Measurements from ENCODE around the gene DPEP2. TPM values are rescaled to one million over a fixed set of nuclear protein-coding genes. Genes with fewer than 3 reads are reported as not detected.
"Not testable (repeated sequence)": the region's sequence is repeated elsewhere in the genome, so short reads cannot be mapped to it uniquely, and the experiment has no call there.

DPEP2 gene
- total RNA-seq, 2 donors from 2014 or later = 0.82 to 2.5 TPM

DNA sequence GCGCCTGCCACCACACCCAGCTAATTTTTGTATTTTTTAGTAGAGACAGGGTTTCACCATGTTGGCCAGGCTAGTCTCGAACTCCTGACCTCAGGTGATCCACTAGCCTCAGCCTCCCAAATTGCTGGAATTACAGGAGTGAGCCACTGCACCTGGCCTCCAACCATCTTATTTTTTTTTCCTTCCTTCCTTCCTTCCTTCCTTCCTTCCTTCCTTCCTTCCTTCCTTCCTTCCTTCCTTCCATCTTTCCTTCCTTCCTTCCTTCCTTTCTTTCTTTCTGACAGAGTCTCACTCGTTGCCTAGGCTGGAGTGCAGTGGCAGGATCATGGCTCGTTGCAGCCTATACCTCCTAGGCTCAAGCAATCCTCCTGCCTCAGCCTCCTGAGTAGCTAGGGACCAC is 10.6 kb upstream of the DPEP2 start:
- DNase-seq; ATAC-seq; intact Hi-C loops (cut with DNase I, micrococcal nuclease): not testable (repeated sequence)

DNA sequence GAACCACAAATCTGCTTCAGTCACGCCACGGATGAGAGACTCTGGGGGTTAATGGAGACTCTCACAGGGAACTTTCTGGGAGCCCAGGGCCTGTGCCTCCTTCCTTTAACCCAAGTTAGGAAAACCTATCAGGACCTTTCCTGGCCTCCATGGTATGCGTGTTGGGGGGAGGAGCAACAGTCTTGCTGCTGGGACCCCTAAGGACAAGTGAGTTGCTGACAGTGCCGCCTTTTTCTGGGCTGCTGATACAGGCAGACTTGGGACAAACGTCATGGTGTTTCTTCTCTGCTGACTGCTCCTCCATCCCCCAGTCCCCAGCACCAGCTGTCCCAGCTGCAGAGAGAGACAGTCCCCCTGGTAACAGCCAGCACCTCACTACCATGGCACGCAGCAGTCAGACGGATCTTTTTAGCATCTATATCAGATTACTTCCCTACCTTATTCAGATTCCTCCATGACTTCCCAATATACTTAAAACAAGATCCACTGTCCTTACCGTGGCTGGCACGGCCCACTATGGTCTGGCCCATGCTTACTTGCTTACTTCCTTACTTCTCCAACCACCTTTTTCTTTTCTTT is 10.0 kb upstream of the DPEP2 start:
- intact Hi-C loops (cut with DNase I, micrococcal nuclease) = no loop called here
- ATAC-seq (no peak), DNase-seq (no peak)

DNA sequence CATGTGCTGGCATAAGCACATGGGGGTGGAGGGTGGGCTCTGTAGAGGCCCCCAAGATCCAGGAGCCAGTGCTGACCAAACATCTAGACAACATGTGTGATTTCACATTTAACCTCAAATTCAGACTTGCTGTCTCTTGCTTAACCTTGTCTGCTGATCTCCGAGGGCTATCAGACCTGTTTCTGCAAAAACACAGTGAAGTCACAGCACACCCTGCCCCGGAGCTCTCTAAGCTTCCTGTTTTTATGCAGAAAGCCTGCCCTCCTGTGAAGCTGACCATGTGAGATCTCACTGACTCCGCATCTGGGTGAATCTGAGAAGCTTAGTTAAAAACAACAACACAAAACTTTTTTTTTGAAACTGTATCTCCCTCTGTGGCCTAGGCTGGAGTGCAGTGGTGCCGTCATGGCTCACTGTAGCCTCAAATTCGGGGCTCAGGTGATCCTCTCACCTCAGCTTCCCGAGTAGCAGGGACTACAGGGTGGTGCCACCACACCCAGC is 6.6 kb upstream of the DPEP2 start:
- DNase-seq (peak in 1 of 2 donors; percentile 46), ATAC-seq (peak; percentile 33)
- intact Hi-C loops (cut with DNase I, micrococcal nuclease) = no loop called here

DNA sequence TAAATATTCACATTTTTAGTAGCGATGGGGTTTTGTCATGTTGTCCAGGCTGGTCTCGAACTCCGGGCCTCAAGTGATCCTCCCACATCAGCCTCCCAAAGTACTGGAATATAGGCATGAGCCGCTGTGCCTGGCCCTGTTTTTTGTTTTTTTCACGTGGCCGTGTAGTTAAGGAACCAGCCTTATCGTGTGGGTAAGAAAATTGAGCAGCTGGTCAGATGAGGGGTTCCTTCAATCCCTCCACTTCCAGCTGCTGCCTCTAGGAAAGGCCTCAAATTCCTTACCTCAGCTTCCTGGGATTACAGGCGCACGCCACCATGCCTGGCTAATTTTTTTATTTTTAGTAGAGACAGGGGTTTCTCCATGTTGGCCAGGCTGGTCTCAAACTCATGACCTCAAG is 5.9 kb upstream of the DPEP2 start:
- no peak for DNase-seq
- ATAC-seq = no peak
- intact Hi-C loops (cut with DNase I, micrococcal nuclease) = no loop called here

DNA sequence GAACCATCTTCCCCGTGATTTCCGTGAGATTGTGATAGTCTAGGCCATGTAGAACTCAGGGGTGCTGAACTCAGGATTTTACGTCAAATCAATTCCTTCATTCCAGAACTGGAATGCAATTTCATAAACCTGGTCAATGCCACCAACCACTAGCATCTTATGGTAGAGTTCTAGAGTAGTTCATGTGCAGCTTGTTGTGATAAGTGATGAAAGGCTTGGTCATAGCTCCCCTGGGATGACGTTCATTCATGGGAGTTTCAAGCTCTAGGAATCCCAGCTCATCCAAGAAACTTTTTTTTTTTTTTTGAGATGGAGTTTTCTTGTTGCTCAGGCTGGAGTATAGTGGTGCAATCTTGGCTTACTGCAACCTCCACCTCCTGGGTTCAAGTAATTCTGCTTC is 3.7 kb upstream of the DPEP2 start:
- DNase-seq (no peak), ATAC-seq (no peak)
- intact Hi-C loops (cut with DNase I, micrococcal nuclease) = no loop called here

DNA sequence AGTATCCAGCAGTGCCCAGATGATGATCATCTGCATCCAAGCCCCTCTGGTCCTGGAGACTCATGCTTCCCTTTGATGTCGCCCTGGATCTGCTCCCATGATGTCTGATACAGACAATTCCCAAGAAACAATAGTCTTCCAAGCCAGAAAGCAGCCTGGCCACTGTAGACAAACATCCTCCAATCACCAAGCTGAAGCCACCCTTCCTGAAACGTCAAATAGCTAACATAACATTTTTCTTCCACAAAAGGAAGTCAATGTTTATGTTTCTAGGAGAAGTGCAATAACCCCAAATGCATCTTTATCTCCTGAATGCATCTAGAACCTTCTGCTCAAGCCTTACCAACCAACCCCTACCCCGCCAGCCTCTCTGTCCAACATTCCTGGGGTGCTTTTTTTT is 1.2 kb upstream of the DPEP2 start:
- DNase-seq (no peak), ATAC-seq (no peak)

DNA sequence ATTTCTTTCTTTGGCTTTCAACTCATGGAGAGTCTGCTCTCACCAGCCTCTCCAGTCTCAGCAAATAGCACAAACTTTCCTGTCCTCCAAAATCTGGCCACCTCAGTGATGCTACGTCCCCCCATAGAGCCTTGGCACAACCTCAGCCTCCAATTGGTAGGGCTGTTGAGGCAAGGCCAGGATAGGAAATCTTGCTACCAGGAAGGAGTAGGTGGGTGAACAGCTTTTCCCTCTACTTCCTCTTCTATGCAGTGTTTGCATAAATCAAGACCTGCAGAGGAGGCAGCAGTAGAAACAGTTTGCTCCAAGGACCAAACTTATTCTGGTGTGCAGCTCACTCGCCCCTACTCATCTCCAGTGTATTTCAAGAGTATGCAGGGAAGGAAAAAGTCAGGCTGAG is 701 bp upstream of the DPEP2 start:
- intact Hi-C loops (cut with DNase I, micrococcal nuclease) = no loop called here
- ATAC-seq = no peak
- no peak for DNase-seq

More for the DNA sequence above, 1.2 kb upstream of the DPEP2 start:
- intact Hi-C loops (cut with DNase I, micrococcal nuclease) = no loop called here

DNA sequence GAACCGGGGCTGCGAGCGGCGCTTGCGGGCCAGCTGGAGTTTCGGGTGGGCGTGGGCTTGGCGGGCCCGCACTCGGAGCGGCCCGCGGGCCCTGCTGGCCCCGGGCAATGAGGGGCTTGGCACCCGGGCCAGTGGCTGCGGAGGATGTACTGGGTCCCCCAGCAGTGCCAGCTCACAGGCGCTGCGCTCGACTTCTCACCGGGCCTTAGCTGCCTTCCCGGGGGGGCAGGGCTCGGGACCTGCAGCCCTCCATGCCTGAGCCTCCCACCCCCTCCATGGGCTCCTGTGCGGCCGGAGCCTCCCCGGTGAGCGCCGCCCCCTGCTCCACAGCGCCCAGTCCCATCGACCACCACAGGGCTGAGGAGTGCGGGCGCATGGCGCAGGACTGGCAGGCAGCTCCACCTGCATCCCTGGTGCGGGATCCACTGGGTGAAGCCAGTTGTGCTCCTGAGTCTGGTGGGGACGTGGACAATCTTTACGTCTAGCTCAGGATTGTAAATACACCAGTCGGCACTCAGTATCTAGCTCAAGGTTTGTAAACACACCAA is 979 bp downstream of the DPEP2 start:
- intact Hi-C loops (cut with DNase I, micrococcal nuclease); DNase-seq; ATAC-seq: not testable (repeated sequence)

DNA sequence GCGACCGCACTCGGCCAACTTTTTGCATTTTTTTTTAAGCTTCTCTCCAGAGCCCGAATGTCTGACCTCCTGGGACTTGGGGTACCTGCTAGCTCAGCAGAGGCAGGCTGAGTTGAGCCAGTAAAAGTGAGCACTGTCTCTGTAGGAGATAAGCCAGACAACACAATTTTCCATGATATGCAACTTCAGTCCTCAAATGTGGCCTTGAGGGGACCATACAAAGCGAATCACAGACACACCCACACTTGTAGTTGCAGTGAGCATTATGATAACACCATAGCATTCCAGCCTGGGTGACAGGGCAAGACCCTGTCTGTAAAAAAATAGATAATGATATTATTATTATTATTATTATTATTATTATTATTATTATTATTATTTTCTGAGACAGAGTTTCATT is 2.6 kb downstream of the DPEP2 start:
- no peak for DNase-seq
- no peak for ATAC-seq
- intact Hi-C loops (cut with DNase I, micrococcal nuclease) = no loop called here

DNA sequence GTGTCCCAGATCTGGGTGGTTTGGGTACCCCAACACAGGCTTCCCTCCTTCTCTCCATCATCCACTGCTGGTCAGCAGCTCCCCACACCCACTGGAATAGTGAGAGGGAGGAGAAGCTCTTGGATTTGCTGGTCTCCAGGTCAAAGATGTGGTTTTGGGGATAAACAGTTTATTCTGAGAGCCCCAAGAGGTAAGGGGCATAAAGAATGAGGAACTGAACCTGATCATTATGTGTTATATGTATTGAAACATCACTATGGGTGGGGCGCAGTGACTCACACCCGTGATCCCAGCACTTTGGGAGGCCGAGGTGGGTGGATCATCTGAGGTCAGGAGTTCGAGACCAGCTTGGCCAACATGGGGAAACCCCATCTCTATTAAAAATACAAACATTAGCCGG is 3.9 kb downstream of the DPEP2 start:
- DNase-seq = no peak
- no peak for ATAC-seq
- intact Hi-C loops (cut with DNase I, micrococcal nuclease) = no loop called here

DNA sequence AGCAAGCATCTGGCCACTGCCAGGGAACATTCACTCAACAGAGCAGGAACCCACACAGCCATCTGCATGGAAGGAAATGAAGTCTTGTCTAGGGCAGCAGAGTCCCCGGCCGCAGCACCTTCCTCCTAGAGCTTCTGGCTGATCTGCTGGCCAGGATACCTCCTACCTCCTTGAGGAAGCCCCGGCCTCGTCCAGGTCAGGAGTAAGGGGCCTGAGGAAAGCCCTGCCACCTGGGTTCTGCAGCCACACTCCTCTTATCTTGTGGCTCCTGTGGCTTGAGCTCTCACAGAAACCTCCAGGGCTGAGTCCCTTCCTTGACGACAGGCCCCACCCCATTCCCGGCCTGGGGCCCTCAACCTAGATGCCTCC is 5.3 kb downstream of the DPEP2 start:
- intact Hi-C loops (cut with DNase I, micrococcal nuclease); ATAC-seq; DNase-seq: not testable (repeated sequence)

DNA sequence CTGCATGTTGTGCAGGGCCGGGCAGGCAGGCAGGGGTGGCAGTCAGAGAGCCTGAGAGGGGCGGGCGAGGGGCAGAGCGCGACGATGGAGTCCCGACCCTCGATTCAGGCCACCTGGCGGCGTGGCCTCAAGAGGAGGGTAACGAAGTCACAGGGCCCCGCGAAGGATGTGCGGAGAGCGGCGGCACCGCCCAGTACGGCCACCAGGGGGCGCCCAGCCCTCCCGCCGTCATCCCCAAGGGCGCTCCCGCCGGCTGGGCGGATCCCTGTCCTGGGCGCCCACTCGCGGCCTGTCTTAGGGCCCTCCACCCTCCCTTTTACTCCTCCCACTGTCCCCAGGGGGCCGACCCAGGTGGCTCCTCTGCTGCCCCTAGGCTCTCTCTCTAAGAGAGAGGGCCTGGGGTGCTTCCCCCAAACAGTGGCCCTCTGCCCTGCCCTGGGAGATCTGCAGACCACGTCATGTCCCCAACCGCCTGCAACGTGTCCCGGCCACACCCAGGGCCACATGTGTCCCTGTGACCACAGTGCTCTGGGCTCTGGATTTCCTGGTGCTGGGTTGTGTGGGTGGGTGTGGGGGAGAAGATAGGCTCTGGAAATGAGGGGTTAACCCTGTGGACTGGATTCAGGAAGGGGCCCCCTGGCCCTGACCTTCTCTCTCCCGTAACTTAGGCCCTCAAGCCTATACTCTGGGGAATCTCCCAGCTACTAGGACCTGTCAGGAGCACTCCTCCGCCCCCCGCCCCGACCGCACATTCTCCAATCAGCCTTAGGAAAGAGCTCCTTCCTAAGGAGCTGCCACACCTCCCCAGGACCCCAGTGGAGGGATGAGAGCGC is 5.9 kb downstream of the DPEP2 start:
- intact Hi-C loops (cut with DNase I, micrococcal nuclease) = no loop called here
- DNase-seq = peak; percentile 81 to 86
- peak; percentile 92 for ATAC-seq

DNA sequence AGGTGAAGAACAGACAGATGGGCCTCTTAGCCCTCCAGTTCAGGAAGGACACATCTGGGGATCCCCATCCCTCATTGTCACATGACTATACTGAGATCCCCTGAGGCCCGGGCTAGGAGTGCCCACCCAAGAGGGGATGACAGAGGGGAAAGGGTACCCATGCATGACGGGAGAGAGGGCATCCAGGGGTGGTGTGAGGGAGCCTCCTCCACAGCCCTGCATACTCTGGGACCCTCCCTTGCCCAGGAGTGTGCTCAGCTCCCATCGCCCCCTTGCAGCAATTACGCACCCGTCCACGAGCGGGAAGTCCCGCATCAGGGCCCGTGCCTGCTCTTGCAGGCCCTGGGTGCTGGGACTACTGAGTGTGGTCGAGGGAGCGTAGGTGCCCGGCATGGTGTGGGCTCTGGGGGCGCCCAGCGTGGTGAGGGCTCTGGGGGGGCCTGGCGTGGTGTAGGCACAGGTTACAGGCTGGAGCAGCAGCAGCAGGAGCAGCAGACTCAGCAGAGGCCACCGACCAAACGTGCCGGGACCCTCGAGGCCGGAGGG is 6.5 kb downstream of the DPEP2 start:
- ATAC-seq = no peak

DNA sequence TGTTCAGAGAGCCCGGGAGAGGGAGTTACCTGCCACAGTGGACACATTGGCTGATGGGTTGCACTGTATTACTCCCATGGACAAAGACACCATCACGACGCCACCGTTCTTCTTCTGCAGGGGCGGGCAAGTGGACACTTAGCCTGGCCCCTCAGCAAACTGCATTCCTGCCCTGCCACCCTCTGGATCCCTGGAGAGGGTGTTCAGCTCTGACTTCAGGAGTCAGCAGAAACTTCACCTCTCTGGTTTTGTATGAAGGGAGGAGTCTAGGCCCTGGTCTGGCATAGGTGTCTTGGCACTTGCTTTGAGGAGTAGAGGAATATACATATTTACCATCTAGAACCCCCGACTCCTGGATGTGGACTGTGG is 9.3 kb downstream of the DPEP2 start:
- ATAC-seq (no peak), DNase-seq (no peak)
- intact Hi-C loops (cut with DNase I, micrococcal nuclease) = no loop called here

More for the DNA sequence above, 6.5 kb downstream of the DPEP2 start:
- intact Hi-C loops (cut with DNase I, micrococcal nuclease) = no loop called here
- DNase-seq = no peak

DNA sequence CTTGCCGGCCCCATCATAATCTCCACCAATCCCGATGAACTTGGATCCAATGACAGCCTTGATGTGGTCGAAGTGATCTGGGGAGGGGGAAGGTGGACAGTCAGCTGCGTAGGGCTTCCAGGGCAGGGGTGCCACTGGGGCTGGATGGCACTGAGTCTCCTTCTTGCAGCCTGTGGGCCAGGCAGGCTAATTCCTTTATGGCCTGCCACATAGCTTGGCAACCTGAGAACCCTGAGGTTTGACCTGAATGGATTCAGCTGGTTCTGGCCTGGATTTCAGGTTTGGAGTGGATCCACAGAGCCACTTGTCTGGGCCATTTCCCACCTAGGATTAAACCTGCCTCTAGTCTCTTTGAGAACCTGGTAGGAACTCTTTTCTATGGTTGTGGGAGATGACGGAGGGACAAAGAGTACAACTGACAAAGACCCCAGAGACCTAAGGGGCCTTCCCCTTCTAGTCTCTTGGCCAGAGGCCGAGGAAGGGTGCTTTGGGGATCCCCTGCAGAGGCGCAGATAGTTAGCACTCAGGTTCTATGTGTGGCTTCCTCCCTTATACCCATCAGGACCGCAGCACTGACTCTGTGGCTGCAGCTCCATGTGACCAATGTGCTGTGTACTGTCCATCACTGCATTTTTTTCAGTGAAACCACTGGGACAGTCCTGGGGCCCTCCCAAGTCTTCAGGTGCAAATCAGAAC is 9.8 kb downstream of the DPEP2 start:
- ATAC-seq (no peak), DNase-seq (no peak)
- intact Hi-C loops (cut with DNase I, micrococcal nuclease) = no loop called here

DNA sequence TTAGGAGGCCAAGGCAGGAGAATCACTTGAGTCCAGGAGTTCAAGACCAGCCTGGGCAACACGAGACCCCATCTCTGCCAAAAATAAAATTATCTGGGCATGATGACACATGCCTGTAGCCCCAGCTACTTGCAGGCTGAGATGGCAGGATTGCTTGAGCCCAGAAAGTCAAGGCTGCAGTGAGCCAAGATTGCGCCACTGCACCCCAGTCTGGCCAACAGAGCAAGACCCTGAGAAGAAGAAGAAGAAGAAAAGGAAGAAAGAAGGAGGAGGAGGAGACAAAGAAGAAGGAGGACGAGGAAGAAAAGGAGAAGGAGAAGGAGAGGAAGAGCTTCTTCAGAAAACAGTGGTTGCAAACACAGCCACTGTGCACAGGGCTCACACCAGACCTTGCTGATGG is 10.6 kb downstream of the DPEP2 start:
- ATAC-seq = no peak
- intact Hi-C loops (cut with DNase I, micrococcal nuclease) = no loop called here
- no peak for DNase-seq

DNA sequence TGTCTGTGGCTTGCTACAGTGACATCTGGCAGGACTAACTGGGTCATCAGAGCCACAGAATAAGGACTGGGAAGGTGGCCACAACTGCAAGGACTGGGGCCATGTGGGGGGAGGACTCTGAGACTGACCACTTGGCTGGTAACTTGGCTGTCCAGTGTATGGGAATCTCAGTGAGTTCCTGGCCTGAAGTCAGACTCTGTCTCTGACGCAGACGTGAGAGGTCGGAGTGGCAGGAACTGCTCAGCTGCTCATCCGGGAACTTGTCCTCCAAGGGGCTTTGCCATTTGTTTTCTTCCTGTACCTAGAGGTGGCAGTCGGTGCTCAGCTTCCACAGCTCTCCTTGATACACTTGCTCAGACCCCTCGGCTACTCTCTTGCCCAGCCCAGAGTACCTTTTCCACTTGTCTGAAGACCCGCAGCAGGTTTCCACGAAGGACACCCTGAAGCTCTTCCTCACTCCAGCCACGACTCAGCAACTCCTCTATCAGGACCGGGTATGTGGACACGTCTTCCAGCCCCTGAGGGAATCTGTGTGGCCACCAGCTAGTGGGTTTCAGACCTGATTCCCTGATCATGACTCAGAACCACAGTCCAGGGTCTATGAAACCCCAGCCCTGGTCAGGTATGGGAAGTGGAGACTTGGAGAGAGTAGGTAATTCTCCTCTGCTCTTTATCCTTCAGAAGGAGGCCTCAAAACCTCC is 11.7 kb downstream of the DPEP2 start:
- ATAC-seq = no peak

DNA sequence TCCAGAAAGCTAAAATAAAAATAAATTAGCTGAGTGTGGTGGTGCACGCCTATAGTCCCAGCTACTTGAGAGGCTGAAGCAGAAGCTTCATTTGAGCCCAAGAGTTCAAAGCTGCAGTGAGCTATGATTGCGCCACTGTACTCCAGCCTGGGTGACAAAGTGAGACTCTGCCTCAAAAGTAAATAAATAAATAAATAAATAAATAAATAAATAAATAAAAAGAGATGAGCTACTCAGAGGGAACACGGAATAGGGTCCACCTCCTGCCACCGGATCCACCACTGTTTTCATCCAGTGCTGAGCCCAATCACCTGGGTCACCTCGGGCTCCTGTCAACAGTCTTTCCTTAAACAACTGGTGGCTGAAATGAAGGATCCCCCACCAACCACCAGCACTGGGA is 12.3 kb downstream of the DPEP2 start:
- ATAC-seq = no peak
- intact Hi-C loops (cut with DNase I, micrococcal nuclease) = no loop called here

More for the DNA sequence above, 11.7 kb downstream of the DPEP2 start:
- no peak for DNase-seq
- intact Hi-C loops (cut with DNase I, micrococcal nuclease) = no loop called here

More for the DNA sequence above, 12.3 kb downstream of the DPEP2 start:
- no peak for DNase-seq
